Measurements from ENCODE around the gene ASTN2. TPM values are rescaled to one million over a fixed set of nuclear protein-coding genes. Genes with fewer than 3 reads are reported as not detected.

The ASTN2 gene
- total RNA-seq, 1 donor from 2014 or later: 2.3 TPM

GRCh38 chr9:116488373-116488772 is 926.5 kb downstream of the ASTN2 start:
- no peak for DNase-seq (ENCODE audit: low spot score in 2 of 2)
- H3K36me3 ChIP-seq: no peaks in the 10 kb centered on the region
- no peak overlapping the region for H3K27ac ChIP-seq
- no peak overlapping the region for H3K4me3 ChIP-seq
- H3K9me3 ChIP-seq: no peaks in the 10 kb centered on the region
- H3K27me3 ChIP-seq: no peaks in the 10 kb centered on the region
- no peaks in the 10 kb centered on the region for H3K4me1 ChIP-seq
- intact Hi-C loops (cut with DNase I): no loop called here
- no peak for TF ChIP-seq CTCF (IDR thresholded peaks at IDR 0.05)

- Histone ChIP-seq H3K27me3 (no peaks in the 10 kb centered on the region), H3K9me3 (no peaks in the 10 kb centered on the region), H3K4me3 (no peak overlapping the region), H3K36me3 (no peaks in the 10 kb centered on the region), H3K27ac (peak overlapping the region in 1 of 2 donors; percentile 36), H3K4me1 (no peaks in the 10 kb centered on the region)
- intact Hi-C loops (cut with DNase I): no loop called here
- TF ChIP-seq CTCF (IDR thresholded peaks at IDR 0.05): no peak
- no peak for DNase-seq (ENCODE audit: low spot score in 2 of 2)
Observed at GRCh38 chr9:116484492-116485061, 930.3 kb downstream of the ASTN2 start.

GRCh38 chr9:116483622-116484491 is 931.0 kb downstream of the ASTN2 start:
- Histone ChIP-seq H3K27me3 (no peaks in the 10 kb centered on the region), H3K27ac (peak overlapping the region in 1 of 2 donors; percentile 36), H3K4me1 (no peaks in the 10 kb centered on the region), H3K9me3 (no peaks in the 10 kb centered on the region), H3K36me3 (no peaks in the 10 kb centered on the region), H3K4me3 (no peak overlapping the region)
- intact Hi-C loops (cut with DNase I): no loop called here
- no peak for DNase-seq (ENCODE audit: low spot score in 2 of 2)
- TF ChIP-seq CTCF (IDR thresholded peaks at IDR 0.05): no peak

- Histone ChIP-seq H3K27ac (no peak overlapping the region), H3K9me3 (no peaks in the 10 kb centered on the region), H3K36me3 (no peaks in the 10 kb centered on the region), H3K27me3 (no peaks in the 10 kb centered on the region), H3K4me1 (no peaks in the 10 kb centered on the region), H3K4me3 (no peak overlapping the region)
- TF ChIP-seq CTCF (IDR thresholded peaks at IDR 0.05): no peak
- no peak for DNase-seq (ENCODE audit: low spot score in 2 of 2)
- intact Hi-C loops (cut with DNase I): no loop called here
Observed at GRCh38 chr9:116482740-116483139, 932.1 kb downstream of the ASTN2 start.

- no peak for TF ChIP-seq CTCF (IDR thresholded peaks at IDR 0.05)
- Histone ChIP-seq H3K27me3 (no peaks in the 10 kb centered on the region), H3K36me3 (no peaks in the 10 kb centered on the region), H3K4me1 (no peaks in the 10 kb centered on the region), H3K4me3 (no peak overlapping the region), H3K27ac (no peak overlapping the region), H3K9me3 (no peaks in the 10 kb centered on the region)
- no peak for DNase-seq (ENCODE audit: low spot score in 2 of 2)
- intact Hi-C loops (cut with DNase I): no loop called here
Observed at GRCh38 chr9:116480700-116481099, 934.2 kb downstream of the ASTN2 start.

Measured in ascending aorta (tissue), 2 donors.